MM.1S (cell line): ENCODE measurements around the gene KSR1.

ENCODE experiments used
- EZH2 ChIP-seq: fragments of 300-600 bp; sonication (generic); optimal IDR thresholded peaks from 2 replicates; pipeline ENCODE3; 2017; ENCODE audit warnings: low read depth, mild to moderate bottlenecking, antibody characterized with exemption, low read length, mixed read lengths
- TF ChIP-seq, protein P1 (sequence below): fragments of 300-600 bp; sonication (generic); IDR thresholded peaks from 2 replicates; pipeline ENCODE4 v1.5.1; 2016; ENCODE audit warnings: antibody characterized with exemption, low read length, mixed read lengths

GRCh38 chr17:27519550-27519949 is 63.3 kb downstream of the KSR1 start:
- TF ChIP-seq, protein P1, sequence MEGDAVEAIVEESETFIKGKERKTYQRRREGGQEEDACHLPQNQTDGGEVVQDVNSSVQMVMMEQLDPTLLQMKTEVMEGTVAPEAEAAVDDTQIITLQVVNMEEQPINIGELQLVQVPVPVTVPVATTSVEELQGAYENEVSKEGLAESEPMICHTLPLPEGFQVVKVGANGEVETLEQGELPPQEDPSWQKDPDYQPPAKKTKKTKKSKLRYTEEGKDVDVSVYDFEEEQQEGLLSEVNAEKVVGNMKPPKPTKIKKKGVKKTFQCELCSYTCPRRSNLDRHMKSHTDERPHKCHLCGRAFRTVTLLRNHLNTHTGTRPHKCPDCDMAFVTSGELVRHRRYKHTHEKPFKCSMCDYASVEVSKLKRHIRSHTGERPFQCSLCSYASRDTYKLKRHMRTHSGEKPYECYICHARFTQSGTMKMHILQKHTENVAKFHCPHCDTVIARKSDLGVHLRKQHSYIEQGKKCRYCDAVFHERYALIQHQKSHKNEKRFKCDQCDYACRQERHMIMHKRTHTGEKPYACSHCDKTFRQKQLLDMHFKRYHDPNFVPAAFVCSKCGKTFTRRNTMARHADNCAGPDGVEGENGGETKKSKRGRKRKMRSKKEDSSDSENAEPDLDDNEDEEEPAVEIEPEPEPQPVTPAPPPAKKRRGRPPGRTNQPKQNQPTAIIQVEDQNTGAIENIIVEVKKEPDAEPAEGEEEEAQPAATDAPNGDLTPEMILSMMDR = no peak
- TF ChIP-seq EZH2 = no peak
